Measurements from ENCODE around the gene HPGD. TPM values are rescaled to one million over a fixed set of nuclear protein-coding genes. Genes with fewer than 3 reads are reported as not detected.

The HPGD gene
- total RNA-seq, 2 experiments from 2014 or later, result 9.3 to 10.4 TPM

- Mint-ChIP-seq H3K27me3 (no peaks in the 10 kb centered on the region), H3K9me3 (no peaks in the 10 kb centered on the region), H3K4me3 (no peak overlapping the region), H3K36me3 (ENCODE audit: low read depth) (no peaks in the 10 kb centered on the region), H3K27ac (no peak overlapping the region), H3K4me1 (ENCODE audit: low read depth) (no peaks in the 10 kb centered on the region)
- no peak overlapping the region for H3K27ac ChIP-seq (ENCODE audit: low read depth in 1 of 2, low read length in 2 of 2)
- H3K4me1 ChIP-seq (ENCODE audit: insufficient read depth, low read length), result no peaks in the 10 kb centered on the region
- no peaks in the 10 kb centered on the region for H3K36me3 ChIP-seq (ENCODE audit: insufficient read depth, low read length)
- ChIA-PET POLR2A (no interaction called here), CTCF (no interaction called here)
- DNase-seq, result no peak
- ATAC-seq (ENCODE audit: poor library complexity), result no peak
- intact Hi-C loops (cut with DNase I, micrococcal nuclease), result no loop called here
- no peak for TF ChIP-seq CTCF (IDR thresholded peaks at IDR 0.05)
- H3K27me3 ChIP-seq (ENCODE audit: control insufficient read depth in 1 of 2, insufficient read depth in 2 of 2, low read length in 2 of 2), result no peaks in the 10 kb centered on the region
- no peak overlapping the region for H3K4me3 ChIP-seq (ENCODE audit: low read length)
- peaks cover 0 to 3% of the 10 kb centered on the region in 2 experiments for H3K9me3 ChIP-seq (ENCODE audit: control insufficient read depth in 1 of 2, insufficient read depth in 1 of 2, low read length in 2 of 2)
These were observed 77.9 kb downstream of the HPGD start for GRCh38 chr4:174444390-174444789.

Other genes starting within 250 kb of the HPGD start
- gene FBXO8, start 238.8 kb downstream of the HPGD start, total RNA-seq, result 10 to 100 TPM; 17.9 to 19.4 TPM
- 10 to 100 TPM; 10.6 to 13.5 TPM for gene CEP44, start 238.6 kb downstream of the HPGD start, total RNA-seq